Measurements from ENCODE around the gene RPL22. TPM values are rescaled to one million over a fixed set of nuclear protein-coding genes. Genes with fewer than 3 reads are reported as not detected.

Gene RPL22
- total RNA-seq, 1 experiment from 2014 or later, result 309 TPM

- no TSS peak for BruUV-seq (replicated peaks)
- Histone ChIP-seq H3K4me3 (ENCODE audit: low read depth in 2 of 2, low read length in 2 of 2) (peak overlapping the region; percentile 56 to 59), H3K4me1 (ENCODE audit: control insufficient read depth, insufficient read depth, low read length) (peaks cover 48% of the 10 kb centered on the region), H3K36me3 (ENCODE audit: control insufficient read depth, insufficient read depth, low read length) (no peaks in the 10 kb centered on the region), H3K27ac (ENCODE audit: low read length) (peak overlapping the region; percentile 80), H3K27me3 (ENCODE audit: control insufficient read depth, insufficient read depth, low read length) (no peaks in the 10 kb centered on the region), H3K9me3 (ENCODE audit: control insufficient read depth, insufficient read depth, low read depth, low read length) (no peaks in the 10 kb centered on the region)
- TF ChIP-seq SIN3A (IDR thresholded peaks at IDR 0.05; ENCODE audit: borderline replicate concordance, insufficient read depth, low read depth, low read length) (0 out of 2 replicates have a peak, but pooled peaks have one; percentile 14), POLR2AphosphoS5 (IDR thresholded peaks at IDR 0.05; ENCODE audit: low read depth, low read length) (no peak), CTCF (IDR thresholded peaks at IDR 0.05) (peak; percentile 25; the same call in 1 of the 2 replicates)
- CTCF ChIA-PET, result no interaction called here
- intact Hi-C loops (cut with micrococcal nuclease; ENCODE audit: unreplicated experiment), result no loop called here
- no peak for DNase-seq (ENCODE audit: low read depth, low spot score)
- in situ Hi-C loops (cut with HindIII; ENCODE audit: low pct_unique_long_range_greater_than_20kb, low sequenced_read_pairs), result no loop called here
- ATAC-seq, result peak; percentile 43
- POLR2A ChIA-PET, result interaction anchor here (0.5 kb wide), 1 partner anchor 20 kb away, joined by 3 read pairs; no protein-coding TSS in a partner anchor
Measured at GRCh38 chr1:6178751-6179563, 20.4 kb downstream of the RPL22 start.

GRCh38 chr1:6177681-6178380 lies 21.6 kb downstream of the RPL22 start:
- intact Hi-C loops (cut with micrococcal nuclease; ENCODE audit: unreplicated experiment) (no loop called here), in situ Hi-C loops (cut with HindIII; ENCODE audit: low pct_unique_long_range_greater_than_20kb, low sequenced_read_pairs) (no loop called here)
- TF ChIP-seq POLR2AphosphoS5 (IDR thresholded peaks at IDR 0.05; ENCODE audit: low read depth, low read length) (no peak), TCF7L2 (IDR thresholded peaks at IDR 0.05; ENCODE audit: low read depth, low read length) (no peak), REST (IDR thresholded peaks at IDR 0.05; ENCODE audit: insufficient read depth in 1 of 2, low read depth in 2 of 2, low read length in 1 of 2) (no peak), SIN3A (IDR thresholded peaks at IDR 0.05; ENCODE audit: borderline replicate concordance, insufficient read depth, low read depth, low read length) (no peak), CTCF (IDR thresholded peaks at IDR 0.05) (no peak)
- CTCF ChIA-PET, result interaction anchor here (1.0 kb wide), 1 partner anchor 27 kb away, joined by 4 read pairs; no protein-coding TSS in a partner anchor
- ATAC-seq (no peak), DNase-seq (ENCODE audit: low read depth, low spot score) (no peak)
- Histone ChIP-seq H3K27ac (ENCODE audit: low read length) (peak overlapping the region; percentile 80), H3K4me3 (ENCODE audit: low read depth in 2 of 2, low read length in 2 of 2) (peak overlapping the region; percentile 56 to 59; a peak in 3 of 4 replicates), H3K27me3 (ENCODE audit: control insufficient read depth, insufficient read depth, low read length) (no peaks in the 10 kb centered on the region), H3K9me3 (ENCODE audit: control insufficient read depth, insufficient read depth, low read depth, low read length) (no peaks in the 10 kb centered on the region), H3K36me3 (ENCODE audit: control insufficient read depth, insufficient read depth, low read length) (no peaks in the 10 kb centered on the region), H3K4me1 (ENCODE audit: control insufficient read depth, insufficient read depth, low read length) (peaks cover 42% of the 10 kb centered on the region)
- BruUV-seq (replicated peaks), result no TSS peak
- POLR2A ChIA-PET, result no interaction called here

All from Panc1 (cell line).